Measurements from ENCODE around the gene PASK. TPM values are rescaled to one million over a fixed set of nuclear protein-coding genes. Genes with fewer than 3 reads are reported as not detected.
A peak's percentile ranks its signal among the peaks of the same experiment; 100 is the strongest.

The PASK gene
- total RNA-seq, 4 donors from 2014 or later, result 3.4 to 8.9 (median 5.6) TPM

- peaks cover 0 to 12% (median 0%) of the 10 kb centered on the region in 3 donors for H3K4me1 ChIP-seq
- TF ChIP-seq POLR2A (IDR thresholded peaks at IDR 0.05) (no peak), CTCF (IDR thresholded peaks at IDR 0.05) (no peak)
- DNase-seq, result no peak
- intact Hi-C loops (cut with DNase I), result no loop called here
- no peaks in the 10 kb centered on the region for H3K9me3 ChIP-seq
- no peak overlapping the region for H3K4me3 ChIP-seq
- peaks cover 0 to 20% (median 0%) of the 10 kb centered on the region in 3 donors for H3K36me3 ChIP-seq
- no peak overlapping the region for H3K27ac ChIP-seq
- WGBS, 2 donors, result 83 to 90% methylated on average over 4 to 8 of the region's 8 CpGs
- H3K27me3 ChIP-seq, result no peaks in the 10 kb centered on the region
Observed at GRCh38 chr2:241128266-241128665, 21.0 kb downstream of the PASK start.

- Histone ChIP-seq H3K4me3 (no peak overlapping the region), H3K36me3 (peaks cover 0 to 23% (median 0%) of the 10 kb centered on the region in 3 donors), H3K4me1 (peaks cover 0 to 12% (median 0%) of the 10 kb centered on the region in 3 donors), H3K27me3 (no peaks in the 10 kb centered on the region), H3K9me3 (no peaks in the 10 kb centered on the region), H3K27ac (no peak overlapping the region)
- no peak for TF ChIP-seq CTCF (IDR thresholded peaks at IDR 0.05)
- no peak for TF ChIP-seq POLR2A (IDR thresholded peaks at IDR 0.05)
- 94% methylated on average over 8 of the region's 18 CpGs; no CpG with 5 or more reads in 1 of the 2 donors for WGBS, 2 donors
- no peak for DNase-seq
- intact Hi-C loops (cut with DNase I), result no loop called here
Observed at GRCh38 chr2:241126771-241127202, 22.5 kb downstream of the PASK start.

GRCh38 chr2:241126201-241126611, 23.1 kb downstream of the PASK start:
- 87 to 89% methylated on average over 5 to 9 of the region's 21 CpGs for WGBS, 2 donors
- TF ChIP-seq CTCF (IDR thresholded peaks at IDR 0.05), result no peak
- TF ChIP-seq POLR2A (IDR thresholded peaks at IDR 0.05), result no peak
- H3K4me1 ChIP-seq, result peaks cover 0 to 12% (median 0%) of the 10 kb centered on the region in 3 donors
- H3K27ac ChIP-seq, result no peak overlapping the region
- no peaks in the 10 kb centered on the region for H3K9me3 ChIP-seq
- intact Hi-C loops (cut with DNase I), result no loop called here
- H3K27me3 ChIP-seq, result no peaks in the 10 kb centered on the region
- DNase-seq, result no peak
- H3K36me3 ChIP-seq, result peaks cover 0 to 19% (median 0%) of the 10 kb centered on the region in 3 donors
- H3K4me3 ChIP-seq, result no peak overlapping the region

GRCh38 chr2:241125626-241126025, 23.6 kb downstream of the PASK start:
- intact Hi-C loops (cut with DNase I), result no loop called here
- H3K4me1 ChIP-seq, result peaks cover 0 to 12% (median 0%) of the 10 kb centered on the region in 3 donors
- no peaks in the 10 kb centered on the region for H3K27me3 ChIP-seq
- H3K9me3 ChIP-seq, result no peaks in the 10 kb centered on the region
- WGBS, 2 donors, result 74 to 94% methylated on average over 9 to 12 of the region's 13 CpGs
- no peak overlapping the region for H3K27ac ChIP-seq
- no peak for TF ChIP-seq POLR2A (IDR thresholded peaks at IDR 0.05)
- TF ChIP-seq CTCF (IDR thresholded peaks at IDR 0.05), result no peak
- no peak overlapping the region for H3K4me3 ChIP-seq
- H3K36me3 ChIP-seq, result peaks cover 0 to 19% (median 0%) of the 10 kb centered on the region in 3 donors
- no peak for DNase-seq

DNA sequence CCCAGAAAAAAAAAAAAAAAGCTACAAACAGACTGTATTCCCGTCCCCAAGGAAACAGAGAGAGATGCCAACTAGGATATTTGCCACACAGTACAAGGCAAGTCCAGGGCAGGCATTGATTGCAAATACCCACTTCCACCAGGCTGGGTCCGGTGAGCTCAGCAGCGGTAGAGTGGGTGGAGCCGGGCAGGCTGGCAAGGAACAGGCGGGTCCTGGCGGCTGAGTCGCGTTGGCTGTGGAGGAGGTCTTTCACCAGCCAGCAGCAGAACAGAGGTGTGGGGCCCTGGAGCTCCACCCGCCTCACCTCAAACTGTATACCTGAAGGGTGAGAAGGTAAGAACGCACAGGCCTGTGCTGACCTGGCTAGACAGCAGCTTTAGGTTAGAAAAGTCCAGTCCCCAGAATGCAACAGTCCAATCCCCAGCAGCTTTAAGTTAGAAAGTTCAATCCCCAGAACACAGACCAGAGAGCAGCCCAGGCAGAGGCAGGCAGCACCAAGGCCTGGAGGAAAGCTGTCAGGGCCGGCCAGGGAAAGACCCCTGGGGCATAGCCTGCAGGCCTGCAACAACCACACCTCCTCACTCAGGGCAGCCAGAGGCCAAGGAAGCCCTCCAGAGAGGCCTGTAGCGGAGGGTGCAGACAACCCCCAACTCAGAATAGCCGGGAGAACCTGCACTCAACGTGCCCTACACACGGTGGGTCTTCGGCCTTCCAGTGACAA, 25.3 kb downstream of the PASK start:
- Histone ChIP-seq H3K9me3 (no peaks in the 10 kb centered on the region), H3K4me3 (no peak overlapping the region), H3K36me3 (peaks cover 0 to 19% (median 0%) of the 10 kb centered on the region in 3 donors), H3K4me1 (peaks cover 0 to 12% (median 0%) of the 10 kb centered on the region in 3 donors), H3K27me3 (no peaks in the 10 kb centered on the region), H3K27ac (peak overlapping the region; percentile 4 to 68 (median 32))
- intact Hi-C loops (cut with DNase I), result no loop called here
- 49 to 59% methylated on average over 9 to 12 of the region's 16 CpGs for WGBS, 2 donors
- TF ChIP-seq CTCF (IDR thresholded peaks at IDR 0.05) (peak in 1 of 6 experiments; percentile 7), POLR2A (IDR thresholded peaks at IDR 0.05) (no peak)
- DNase-seq, result no peak
